ENCODE measurements around the gene CACNA1C.

The CACNA1C gene

DNA sequence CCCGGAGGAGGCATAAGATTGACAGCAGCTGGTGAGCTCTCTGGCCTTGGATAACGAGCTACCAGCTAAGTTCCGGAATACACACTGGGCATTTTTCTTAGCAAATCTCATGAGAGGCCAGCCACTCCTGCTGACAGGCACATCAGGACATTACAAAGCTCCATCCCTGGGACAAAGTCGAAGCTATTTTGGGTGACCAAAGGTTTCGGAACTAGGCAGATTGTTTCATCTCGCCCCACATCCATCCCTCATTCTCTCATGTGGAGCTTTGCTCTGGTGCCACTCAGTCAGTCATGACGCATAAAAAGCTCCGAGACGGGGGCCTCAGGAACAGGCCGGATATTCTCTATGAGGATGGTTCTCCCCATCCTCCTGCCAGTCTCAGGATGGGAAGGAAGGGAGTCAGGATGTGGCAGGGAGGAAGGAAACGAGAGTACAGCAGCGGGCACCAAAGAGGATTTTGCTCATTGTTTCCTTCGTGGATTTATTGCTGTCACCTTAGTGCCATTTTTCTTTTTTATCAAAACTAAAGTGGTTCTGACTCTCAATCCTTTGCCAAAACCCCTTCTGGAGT is 488.9 kb downstream of the CACNA1C start:
- no peak for DNase-seq

DNA sequence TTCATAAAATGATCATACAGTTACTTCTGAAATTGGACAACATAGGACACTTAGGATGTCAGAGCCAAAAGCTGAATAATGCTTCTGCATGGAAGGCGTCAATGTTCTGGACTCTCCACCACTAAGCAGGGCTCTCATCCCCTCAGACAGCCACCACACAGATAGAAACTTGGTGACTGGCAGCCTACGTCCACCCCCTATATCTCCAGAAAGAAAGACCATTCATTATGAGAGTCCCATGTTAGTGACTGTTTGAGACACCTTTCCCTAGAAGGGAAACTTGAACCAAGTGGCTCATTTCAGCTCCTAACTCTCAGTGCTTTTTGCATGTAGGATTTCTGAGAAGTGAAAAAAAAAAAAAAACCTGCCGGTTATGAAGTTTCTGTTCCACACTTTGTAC is 491.0 kb downstream of the CACNA1C start:
- DNase-seq, result no peak

DNA sequence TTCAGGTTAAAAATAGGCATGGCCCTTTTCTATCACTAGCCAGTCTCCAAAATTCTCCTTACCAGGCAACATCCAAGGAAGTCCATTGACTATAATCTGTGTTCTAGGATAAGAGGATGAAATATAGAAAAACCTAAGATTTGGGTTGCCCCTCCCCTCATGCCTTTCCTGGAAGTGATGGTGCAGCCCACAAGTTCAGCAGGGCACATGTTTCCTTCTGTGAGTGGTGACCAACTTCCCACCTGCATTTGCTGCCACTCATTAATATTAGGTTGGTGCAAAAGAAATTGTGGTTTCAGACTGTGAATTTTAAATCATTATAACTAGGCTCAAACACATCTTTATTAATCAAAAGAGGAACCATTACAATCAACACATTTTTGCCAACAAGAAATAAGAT is 491.4 kb downstream of the CACNA1C start:
- DNase-seq, result no peak

DNA sequence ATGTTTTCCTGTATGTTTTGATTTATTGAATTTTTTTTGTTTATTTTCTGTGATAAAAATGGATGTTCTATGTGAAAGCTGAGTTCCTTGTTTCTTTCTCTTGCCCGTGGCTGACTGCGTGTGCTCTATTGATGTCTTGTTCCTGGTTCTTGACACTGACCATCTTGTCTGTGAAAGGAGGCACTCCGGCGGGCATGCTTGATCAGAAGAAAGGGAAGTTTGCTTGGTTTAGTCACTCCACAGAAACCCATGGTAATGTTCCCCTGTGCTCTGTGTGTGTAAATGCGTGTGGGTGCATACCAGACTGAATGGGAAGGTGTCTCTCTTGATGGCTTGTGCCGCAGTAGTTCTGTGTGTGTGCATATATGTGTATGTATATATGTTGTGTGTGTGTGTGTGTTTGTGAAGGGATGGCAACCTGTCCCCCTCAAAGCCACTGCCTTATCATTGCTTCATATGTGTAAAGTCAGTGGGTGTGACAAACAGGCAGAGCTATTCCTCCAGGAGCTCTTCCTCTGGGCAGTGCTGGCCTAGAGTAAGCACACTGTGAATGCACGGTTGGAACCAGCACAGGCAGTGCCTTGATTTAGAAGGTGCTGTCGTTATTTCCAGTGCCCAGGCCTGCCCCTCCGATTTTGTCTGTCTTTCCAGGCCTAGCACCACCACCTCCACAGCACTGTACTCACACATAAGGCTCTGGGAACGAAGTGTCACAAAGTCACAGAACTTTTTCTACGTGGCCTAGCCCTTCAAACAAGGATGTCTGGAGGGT is 494.7 kb downstream of the CACNA1C start:
- DNase-seq, result no peak

DNA sequence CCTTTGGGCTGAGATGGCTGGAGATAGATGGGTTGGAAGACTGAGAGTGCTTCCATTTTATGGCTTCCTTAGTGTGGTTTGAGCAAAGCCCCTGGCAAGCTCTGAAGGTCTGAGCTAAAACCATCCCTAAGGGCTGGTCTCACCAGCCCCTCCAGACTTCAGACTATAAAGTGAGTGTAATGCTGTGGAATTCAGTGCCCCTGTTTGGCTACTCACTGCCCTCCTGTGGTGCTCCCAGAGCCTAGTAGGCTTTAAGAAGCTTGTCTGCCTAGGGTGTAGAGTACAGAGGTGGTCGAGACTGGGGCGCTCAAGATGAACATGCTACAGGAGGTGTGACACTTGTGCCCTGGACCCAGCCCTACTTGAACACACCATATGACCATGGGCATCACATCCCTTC is 495.3 kb downstream of the CACNA1C start:
- DNase-seq, result no peak

DNA sequence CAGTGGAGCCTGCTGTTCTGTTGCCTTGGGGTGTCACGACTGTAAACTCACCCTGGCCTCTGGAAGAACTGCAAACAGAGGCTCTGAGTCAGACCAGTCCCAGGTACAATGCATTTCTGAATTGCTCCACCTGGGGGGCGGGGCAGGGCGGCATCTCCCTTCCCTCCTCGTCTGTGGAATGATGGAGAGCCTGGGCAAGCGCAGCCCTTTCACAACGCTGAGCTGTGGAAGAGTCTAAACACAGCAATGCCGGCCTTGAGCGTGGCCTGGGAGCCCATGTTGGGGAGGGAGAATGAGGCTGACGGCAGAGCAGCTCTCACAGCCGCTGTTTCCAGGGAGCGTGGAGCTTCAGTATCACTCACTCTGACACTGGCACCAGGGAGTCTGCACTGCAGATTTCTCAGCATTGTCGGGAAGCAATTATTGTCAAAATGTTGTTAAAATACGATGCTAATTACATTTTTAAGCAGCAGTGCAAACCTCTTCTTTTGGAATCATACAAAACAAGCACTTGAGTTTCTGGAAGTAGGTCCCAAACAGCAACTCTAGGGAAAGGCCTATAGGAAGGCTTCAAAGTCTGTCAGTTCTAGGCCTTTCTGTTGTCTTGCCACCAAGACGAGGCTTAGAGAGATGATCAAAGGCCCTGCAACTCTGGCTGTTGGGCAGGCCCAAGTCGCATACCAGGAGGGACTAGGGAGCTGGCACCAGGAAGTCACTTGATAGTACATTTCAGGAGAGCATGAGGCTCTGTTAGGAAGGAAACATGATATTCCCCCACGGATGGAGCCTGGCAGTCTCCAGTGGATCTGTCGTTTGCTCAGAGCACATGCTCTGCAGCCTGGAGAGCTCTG is 498.0 kb downstream of the CACNA1C start:
- no peak for DNase-seq

DNA sequence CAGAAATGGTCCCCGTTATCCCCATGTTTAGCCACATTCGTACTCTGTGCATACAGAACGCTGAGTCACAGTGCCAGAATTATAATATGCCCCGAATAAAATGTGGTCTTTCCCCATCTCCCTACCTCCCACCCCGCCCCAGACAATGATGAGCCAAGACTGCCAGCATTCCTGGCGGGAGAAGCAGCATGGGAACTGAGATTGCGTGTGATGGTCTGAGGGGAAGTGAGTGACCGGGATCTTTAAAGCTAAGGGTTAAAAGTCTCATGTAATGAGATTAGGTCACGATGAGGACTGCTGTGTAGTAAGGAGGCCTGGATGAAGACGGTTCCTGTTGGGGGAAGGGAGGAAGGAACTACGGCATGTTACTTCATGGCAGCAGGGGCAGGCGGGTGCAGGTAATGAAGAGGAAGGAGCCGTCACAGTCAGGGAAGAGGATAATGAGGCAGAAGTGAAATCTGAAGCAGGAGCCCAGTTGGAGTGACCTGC is 498.7 kb downstream of the CACNA1C start:
- no peak for DNase-seq

DNA sequence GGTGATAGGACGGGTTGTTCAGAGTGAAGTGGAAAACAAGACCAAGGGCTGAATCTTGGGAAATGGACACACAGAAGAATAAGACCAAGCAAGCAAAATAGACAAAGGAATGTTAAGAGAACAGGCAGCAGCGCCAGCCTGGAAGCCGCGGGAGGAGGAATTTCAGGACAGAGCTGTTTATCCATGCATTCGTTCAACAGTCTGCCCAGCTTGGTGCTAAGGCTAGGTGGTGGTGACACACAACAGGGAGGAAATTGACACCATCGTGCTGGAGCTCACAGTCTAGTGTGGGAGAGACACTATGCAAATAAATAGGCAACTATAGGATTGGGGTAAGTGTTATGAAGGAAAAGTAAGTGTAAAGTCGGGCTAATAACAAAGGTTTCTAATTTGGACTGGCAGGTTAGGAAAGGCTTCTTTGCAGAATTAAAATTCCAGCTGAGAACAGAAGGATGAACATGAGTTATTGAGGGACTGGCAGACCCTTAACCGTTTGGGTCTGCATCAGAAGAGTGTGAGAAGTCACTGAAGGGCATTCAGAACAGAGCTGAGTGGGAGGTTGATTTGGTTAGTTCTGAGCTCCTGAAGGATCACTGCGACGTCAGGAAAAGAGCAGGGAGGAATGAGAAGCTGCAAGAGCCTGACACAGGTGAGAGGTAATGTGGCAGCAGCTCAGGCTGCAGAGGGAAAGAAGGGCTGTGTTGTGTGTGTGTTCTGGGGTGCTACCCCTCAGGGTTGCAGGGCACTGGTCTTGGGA is 499.4 kb downstream of the CACNA1C start:
- DNase-seq, result no peak

DNA sequence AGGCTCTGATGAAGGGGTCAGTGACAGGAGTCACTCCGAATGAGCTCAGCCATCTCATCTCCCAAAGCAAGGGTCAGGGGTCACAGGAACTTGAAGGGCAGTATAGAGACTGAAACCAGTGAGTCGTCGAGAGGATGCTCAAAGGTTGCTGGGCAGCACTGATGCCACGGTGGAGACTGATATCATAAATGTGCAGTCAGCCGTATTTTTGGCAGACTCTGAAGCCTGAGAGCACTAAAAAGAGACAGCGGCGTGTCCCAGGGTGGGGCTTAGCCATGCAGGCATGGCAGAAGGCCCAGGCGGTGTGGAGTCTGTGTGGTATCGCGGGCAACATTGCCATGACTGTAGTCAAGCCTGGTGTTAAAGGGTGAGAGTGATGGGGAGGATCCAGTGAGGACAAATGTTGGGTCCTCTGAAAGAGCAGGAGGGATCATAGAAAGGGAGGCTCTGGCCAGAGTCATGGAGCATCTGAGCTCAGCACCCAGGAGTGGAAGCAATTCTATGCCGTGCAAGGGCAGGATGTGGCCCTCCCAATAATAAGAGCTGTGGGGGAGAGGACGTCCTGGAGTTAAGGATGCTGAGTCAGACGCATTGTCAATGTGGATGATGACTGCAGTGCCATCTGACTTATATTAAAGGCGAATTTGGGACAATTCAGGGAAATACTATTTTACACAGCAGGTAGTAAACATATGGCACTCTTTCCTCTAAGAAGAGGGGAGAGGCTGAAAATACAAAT is 500.8 kb downstream of the CACNA1C start:
- no peak for DNase-seq

DNA sequence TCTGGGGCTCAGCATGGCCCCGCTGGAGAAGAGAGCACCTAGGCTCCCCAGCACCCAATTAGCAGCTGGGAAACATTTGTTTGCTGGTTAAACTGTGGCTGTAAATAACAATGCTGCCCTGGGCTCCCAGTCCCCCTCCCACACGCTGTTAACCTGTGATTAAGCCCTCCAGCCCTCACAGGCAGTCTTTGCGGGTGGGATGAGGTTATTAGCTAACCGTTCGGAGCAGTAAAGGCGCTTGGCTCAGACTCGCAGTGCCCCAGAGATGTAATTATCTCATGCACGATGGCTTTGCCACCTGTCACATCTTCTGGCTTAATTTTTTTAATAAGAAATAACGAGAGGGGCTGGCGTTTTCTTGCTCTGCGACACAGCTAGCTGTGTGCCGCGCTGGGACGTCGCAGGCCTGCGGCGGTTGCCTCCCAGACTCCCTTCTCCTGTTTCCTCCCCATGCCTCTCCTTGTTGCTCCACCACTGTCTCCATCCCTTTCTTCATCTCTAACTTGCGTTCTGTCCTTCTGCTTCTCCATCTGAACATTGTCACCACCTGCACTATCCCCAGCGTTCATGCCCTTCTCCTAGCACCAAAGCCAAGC is 502.8 kb downstream of the CACNA1C start:
- no peak for DNase-seq

DNA sequence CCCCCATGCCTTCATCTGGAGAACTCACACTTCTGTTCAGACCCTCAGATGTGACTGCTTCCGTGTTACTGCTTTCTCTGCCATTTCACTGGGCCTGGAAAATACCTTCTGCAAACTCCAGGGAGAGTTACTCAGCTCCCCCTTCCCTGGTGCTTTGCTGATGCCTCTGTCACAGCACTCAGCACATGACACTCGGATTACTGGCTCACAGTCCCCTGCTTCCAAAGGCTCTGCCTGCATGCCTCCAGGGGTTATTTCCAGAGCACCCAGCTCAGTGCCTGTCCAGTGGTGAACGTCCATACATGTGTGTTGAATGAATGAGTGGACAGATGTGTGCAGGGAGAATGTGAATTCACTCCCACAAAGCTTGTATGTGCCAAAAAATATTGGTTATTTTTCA is 504.8 kb downstream of the CACNA1C start:
- no peak for DNase-seq

DNA sequence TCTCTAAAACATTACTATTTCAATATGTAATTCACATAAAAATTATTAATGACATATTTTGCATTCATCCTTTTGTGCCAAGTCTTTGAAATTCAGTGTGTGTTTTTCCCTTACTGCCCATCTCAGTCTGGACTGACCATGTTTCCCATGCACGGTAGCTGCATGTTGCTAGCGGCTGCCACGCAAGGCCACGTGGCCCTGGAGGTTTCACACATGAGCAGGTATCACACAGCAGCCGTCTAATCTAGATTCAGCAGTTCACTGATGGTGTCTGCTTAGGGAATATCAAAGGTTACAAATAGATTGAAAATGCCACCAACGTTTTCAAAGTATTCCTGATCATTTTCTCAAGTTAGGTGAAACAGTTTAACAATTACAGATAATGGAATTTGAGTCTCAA is 507.1 kb downstream of the CACNA1C start:
- DNase-seq, result no peak

DNA sequence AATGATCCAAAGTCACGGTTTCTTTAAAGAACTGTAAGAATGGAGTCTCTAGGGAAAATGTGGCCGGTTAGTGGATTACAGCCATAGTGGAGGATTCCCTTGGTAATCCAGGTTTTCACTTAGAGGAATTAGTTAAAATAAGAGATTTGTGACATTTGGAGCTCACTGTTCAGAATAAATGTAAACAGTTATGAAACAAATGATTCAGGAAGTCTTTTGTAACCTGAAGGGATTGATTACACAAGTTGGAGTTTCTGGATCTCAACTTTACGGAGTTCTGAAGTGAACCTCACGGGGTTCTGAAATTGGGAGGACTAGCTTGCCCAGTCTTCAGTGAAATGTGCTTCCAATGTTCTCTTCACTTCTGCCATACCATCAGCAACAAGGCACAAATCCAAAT is 507.6 kb downstream of the CACNA1C start:
- no peak for DNase-seq

DNA sequence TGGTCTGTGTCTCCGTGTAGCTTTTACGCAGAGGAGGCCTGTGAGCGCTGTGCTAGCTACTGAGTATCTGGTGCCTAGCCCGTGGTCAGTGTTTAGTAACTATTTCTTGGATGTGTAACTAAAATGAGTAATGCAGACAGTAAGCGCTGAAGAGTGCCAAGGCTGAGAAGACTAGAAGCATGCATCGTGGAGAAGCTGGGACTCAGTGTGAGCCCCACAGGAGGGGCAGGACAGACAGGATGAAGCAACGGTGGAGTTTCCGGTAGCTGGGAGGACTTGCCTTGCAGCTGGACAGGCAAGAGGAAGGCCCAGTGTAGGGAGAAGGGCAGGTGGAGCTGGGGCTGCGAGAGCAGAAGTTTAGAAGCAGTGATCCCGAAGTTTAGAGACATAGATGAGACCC is 508.6 kb downstream of the CACNA1C start:
- DNase-seq, result no peak

DNA sequence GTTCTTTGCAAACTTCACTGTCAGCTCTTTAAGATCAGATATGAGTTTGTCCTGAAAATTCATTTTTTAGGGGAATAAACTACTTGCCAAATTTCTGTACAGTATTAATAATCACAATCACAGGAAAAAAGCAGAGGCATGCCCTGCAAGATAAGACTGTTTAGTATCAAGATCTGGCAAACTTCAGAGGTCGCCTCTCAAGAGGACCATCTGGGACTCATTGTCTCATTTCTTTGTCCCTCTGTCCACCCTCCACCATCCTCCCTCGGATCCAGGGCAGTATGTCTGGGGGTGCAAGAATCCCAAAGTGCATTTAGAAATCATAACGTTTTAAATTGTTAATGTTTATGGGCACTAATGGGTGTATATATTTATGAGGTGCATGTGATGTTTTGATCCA is 509.6 kb downstream of the CACNA1C start:
- no peak for DNase-seq

DNA sequence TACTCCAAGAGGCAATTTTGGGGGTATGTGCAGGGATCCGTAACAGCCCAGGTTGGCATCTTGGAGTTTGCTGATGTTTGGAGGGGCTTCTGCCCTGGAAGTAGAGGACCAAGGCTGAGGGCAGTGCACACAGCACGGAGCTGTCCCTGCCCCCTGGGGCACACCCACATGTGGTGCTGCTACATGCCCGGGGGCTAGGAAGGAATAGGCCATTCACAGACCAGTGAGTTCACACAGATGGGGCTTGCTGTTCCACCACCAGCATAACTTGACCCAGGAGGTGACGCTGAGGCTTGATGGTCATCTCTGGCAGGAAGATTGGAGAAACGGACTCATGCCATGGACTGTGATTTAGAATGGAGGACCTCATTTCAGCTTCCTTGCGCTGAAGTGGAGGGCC is 510.9 kb downstream of the CACNA1C start:
- no peak for DNase-seq

DNA sequence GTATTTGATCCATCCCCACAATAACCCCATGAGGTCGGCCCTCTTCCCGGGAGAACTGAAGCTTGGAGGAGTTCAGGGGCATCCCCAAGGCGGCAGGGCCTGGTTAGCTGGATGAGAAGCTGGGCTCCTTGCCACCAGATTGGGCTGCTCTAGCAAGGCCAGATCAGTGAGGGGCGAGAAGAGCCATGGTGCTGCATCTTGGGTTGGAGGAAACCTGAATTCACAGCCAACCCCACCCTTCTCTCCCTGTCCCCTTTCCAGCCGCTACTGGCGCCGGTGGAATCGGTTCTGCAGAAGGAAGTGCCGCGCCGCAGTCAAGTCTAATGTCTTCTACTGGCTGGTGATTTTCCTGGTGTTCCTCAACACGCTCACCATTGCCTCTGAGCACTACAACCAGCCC is 513.4 kb downstream of the CACNA1C start:
- no peak for DNase-seq

DNA sequence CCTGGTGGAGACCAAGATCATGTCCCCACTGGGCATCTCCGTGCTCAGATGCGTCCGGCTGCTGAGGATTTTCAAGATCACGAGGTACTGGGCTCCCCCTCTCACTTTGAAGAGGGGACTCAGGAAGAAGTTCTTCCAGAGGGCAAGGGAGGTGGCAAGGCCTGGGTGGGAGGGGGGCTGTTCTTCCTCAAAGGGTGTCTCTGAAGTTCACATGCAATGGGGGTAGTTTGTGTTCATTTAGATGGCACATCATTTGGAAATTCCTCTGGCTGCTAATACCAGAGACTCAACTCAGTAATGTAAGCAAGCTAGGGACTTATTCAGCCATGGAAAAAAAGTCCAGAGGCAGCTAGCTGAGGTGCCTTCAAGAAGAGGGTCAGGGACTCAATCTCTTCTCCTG is 514.9 kb downstream of the CACNA1C start:
- DNase-seq, result no peak

DNA sequence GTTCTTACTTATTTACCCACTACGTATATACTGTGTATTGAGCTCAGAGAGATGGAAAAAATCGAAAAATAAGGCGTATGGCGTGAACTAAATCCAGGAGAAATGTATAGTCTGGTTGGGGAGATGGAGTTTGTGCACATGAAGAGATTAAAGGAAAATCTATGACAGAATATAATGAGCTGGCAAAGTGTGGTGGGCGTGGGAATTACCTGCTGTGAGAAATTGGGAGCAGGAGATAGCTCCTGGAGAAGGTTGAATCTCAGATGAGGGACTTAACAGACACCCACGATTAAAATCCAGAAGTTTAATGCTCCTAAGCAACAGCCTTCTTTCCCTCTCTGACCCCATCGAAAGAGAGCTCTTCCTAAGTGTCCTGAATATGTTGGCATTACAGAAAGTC is 517.8 kb downstream of the CACNA1C start:
- DNase-seq, result no peak

DNA sequence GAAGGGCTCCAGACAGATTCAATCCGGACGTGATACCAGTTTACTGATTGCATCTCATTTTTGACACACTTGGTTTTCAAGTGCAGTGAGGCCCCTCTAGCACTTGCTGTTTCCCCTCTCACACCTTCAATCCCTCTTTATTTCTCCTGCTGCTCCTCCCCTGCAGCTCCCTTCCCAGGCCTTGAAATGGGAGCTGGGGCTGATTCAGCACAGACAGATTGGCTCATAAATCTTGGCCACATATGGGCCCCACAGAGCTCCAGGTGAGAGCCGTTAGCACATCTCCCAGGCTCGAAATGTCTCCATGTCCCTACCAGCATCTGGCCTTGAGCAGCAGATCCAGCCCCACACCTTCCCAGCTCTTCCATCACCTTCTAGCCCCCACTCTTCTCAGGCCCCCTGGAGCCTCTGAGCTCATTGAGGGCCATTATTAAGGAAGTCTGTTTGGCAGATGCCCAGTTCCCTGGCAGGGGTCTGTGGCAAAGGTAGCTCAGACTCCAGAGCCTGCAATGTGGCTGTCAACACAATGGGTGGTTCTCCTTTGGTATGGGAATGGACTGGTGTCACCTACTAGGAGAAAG is 521.7 kb downstream of the CACNA1C start:
- no peak for DNase-seq

DNA sequence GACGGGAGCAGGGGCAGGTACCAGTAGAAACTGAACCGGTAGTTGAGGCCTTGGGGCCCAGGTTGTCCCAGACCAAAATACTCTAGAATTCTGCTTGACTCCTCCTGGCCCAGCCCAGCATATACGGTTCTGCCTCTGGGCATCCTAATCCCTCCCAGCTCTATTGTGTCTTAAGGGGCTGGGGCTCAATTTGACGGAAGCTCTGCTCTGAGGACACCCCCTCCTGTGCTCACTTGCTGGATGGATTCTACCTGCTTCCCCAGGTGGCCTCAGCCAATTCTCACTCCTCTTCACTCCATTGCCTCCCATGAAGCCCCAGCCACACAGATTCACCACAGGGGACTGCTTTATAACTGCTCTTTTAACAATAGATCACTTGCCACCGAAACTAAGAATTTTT is 522.5 kb downstream of the CACNA1C start:
- no peak for DNase-seq

DNA sequence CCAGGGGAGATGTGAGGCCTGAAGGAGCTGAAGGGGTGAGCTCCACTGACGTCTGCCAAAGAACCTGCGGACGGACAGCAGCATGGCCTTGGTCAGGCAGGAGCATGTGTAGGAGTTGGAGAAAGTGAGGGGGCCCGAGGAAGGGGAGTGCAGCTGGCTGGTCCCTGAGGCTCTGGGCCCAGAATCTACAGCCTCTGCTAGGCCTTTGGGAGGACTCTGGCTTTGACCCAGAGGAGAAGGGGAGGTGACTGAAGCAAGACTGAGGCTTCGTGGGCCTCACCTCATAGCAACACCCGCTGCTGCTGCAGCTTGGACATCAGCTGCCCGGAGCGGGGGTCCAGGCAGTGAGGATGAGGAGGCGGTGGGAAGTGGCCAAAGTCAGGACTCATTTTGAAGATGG is 525.4 kb downstream of the CACNA1C start:
- DNase-seq, result no peak
